ENCODE data around the gene TP53AIP1.

Gene TP53AIP1

DNA sequence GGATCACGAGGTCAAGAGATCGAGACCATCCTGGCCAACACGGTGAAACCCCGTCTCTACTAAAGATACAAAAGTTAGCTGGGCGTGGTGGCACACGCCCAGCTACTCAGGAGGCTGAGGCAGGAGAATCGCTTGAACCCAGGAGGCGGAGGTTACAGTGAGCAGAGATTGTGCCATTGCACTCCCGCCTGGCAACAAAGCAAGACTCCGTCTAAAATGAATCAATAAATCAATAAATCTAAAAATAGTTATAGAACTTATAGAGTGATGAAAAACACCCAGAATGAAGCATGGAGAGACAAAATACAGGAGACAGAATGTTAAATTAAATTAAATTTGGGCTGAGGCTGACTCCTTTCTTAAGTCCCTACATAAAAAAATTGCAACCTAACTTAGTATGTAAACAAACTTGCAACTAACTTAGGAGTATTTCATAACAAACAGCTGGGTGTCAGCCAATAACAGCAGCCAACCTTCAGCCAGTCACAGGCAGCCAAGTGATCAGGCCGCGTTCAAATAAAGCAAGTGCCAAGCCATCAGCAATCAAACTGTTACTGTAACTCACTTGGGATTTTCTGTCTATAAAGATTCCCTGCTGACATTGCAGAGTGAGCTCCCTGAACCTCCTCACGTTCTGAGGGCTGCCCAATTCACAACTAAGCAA is 7.3 kb upstream of the TP53AIP1 start:
- H3K9ac ChIP-seq = no peak overlapping the region
- no peaks in the 10 kb centered on the region for H3K9me3 ChIP-seq (replicated peaks in 1 of 11)
- no peak for TF ChIP-seq Cebpa-rat (IDR thresholded peaks at IDR 0.05)
- peaks cover 0 to 6% (median under 1%) of the 10 kb centered on the region in 10 experiments; a peak in 5 of 20 replicates for H3K4me1 ChIP-seq
- no peaks in the 10 kb centered on the region for H4K20me1 ChIP-seq
- H3K4me2 ChIP-seq = no peak overlapping the region
- no peak overlapping the region for H3K27ac ChIP-seq
- no peak overlapping the region for H3K4me3 ChIP-seq
- no peaks in the 10 kb centered on the region for H3K36me3 ChIP-seq
- H3K27me3 ChIP-seq = no peaks in the 10 kb centered on the region

DNA sequence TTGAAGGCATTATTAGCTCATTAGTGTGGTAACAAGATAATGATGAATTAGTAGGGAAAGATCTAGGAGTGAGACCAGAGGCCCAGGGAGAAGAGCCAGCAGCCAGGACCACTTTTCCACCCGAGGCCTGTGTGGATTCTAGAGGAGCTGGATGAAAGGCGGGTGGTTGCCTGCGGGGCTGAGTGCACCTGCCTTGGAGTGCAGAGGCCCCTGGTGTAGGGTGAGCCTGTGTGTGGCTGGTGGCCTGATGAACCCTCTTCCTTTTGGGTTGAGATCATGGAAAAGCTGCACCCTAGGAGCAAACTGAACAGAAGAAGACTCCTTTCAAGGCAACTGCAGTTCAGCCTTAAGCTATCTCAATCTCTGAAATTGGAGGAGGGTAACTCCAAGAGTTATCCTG is 5.9 kb upstream of the TP53AIP1 start:
- Histone ChIP-seq H3K4me2 (no peak overlapping the region), H4K20me1 (no peaks in the 10 kb centered on the region)

GRCh38 chr11:128947773-128948172 is 5.1 kb upstream of the TP53AIP1 start:
- no peak overlapping the region for H3K4me3 ChIP-seq
- no peak for TF ChIP-seq Cebpa-rat (IDR thresholded peaks at IDR 0.05)
- H3K4me1 ChIP-seq = peaks cover 0 to 26% (median 20%) of the 10 kb centered on the region in 10 experiments; a peak in 16 of 20 replicates

More for the DNA sequence above, 5.9 kb upstream of the TP53AIP1 start:
- no peak overlapping the region for H3K4me3 ChIP-seq
- no peak overlapping the region for H3K27ac ChIP-seq
- peaks cover 0 to 18% (median 12%) of the 10 kb centered on the region in 10 experiments; a peak in 16 of 20 replicates for H3K4me1 ChIP-seq
- TF ChIP-seq Cebpa-rat (IDR thresholded peaks at IDR 0.05) = no peak
- H3K9ac ChIP-seq = no peak overlapping the region
- peaks cover 0 to 5% (median 0%) of the 10 kb centered on the region in 11 experiments; a peak in 3 of 22 replicates for H3K27me3 ChIP-seq
- no peaks in the 10 kb centered on the region for H3K9me3 ChIP-seq (replicated peaks in 1 of 11)
- H3K36me3 ChIP-seq = no peaks in the 10 kb centered on the region

DNA sequence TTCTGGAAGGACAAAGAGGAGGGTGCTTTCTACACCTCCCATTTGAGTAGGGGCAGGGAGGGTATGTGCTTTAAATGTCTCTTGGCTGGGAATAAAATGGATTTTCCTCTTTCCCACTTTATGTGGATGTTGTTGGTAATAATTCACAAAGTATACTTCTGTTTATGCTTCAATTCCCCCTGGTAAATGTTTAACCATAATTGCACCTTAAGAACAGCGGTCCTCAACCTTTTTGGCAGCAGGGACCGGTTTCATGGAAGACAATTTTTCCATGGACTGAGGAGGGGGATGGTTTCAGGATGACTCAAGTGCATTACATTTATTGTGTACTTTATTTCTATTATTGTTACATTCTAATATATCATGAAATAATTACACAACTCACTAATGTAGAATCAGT is 4.0 kb upstream of the TP53AIP1 start:
- TF ChIP-seq Cebpa-rat (IDR thresholded peaks at IDR 0.05) = no peak
- Histone ChIP-seq H3K27ac (no peak overlapping the region), H3K4me1 (peaks cover 4 to 37% (median 31%) of the 10 kb centered on the region in 10 experiments), H3K36me3 (no peaks in the 10 kb centered on the region), H4K20me1 (0 out of 22 replicates have a peak, but pooled peaks cover 0 to 7% (median 0%) of the 10 kb centered on the region in 11 experiments), H3K9me3 (replicated peaks in 1 of 11) (no peaks in the 10 kb centered on the region), H3K4me2 (no peak overlapping the region), H3K9ac (no peak overlapping the region), H3K4me3 (no peak overlapping the region), H3K27me3 (peaks cover 0 to 16% (median 0%) of the 10 kb centered on the region in 11 experiments; a peak in 4 of 22 replicates)

More at GRCh38 chr11:128947773-128948172, 5.1 kb upstream of the TP53AIP1 start:
- Histone ChIP-seq H3K4me2 (no peak overlapping the region), H3K27me3 (peaks cover 0 to 13% (median 0%) of the 10 kb centered on the region in 11 experiments; a peak in 4 of 22 replicates), H4K20me1 (0 out of 22 replicates have a peak, but pooled peaks cover 0 to 7% (median 0%) of the 10 kb centered on the region in 11 experiments), H3K9me3 (replicated peaks in 1 of 11) (no peaks in the 10 kb centered on the region), H3K9ac (no peak overlapping the region), H3K27ac (no peak overlapping the region), H3K36me3 (no peaks in the 10 kb centered on the region)

DNA sequence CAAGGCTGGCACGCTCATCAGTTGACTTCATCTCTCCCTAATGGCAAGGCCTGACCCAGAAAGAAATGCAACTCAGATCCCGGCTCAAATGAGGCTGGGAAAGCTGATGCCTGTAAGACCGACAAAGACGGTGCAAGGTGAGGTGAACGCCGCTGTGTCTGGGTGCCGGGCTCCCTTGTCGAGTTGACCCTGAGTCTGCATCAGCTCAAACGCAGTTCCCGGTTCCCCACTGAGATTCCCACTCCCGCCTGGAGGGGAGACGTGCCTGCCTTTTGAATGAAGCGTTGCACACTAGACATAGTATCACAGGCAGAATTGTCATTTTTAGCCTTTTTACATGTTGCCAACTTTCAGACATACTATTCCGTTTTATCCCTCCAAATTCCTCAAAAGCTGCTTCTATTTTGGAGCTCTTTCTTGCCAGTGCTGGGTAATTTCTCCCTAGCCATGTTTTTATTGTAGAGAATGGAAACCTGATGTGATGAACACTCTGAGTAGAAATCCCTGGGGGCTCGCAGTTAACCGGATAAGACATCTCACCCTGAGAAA is 831 bp upstream of the TP53AIP1 start:
- Histone ChIP-seq H3K4me1 (peaks cover 27 to 67% (median 57%) of the 10 kb centered on the region in 10 experiments), H3K36me3 (no peaks in the 10 kb centered on the region), H4K20me1 (0 out of 22 replicates have a peak, but pooled peaks cover 0 to 7% (median 0%) of the 10 kb centered on the region in 11 experiments), H3K9me3 (replicated peaks in 1 of 11) (no peaks in the 10 kb centered on the region), H3K27ac (no peak overlapping the region), H3K27me3 (peaks cover 0 to 24% (median 0%) of the 10 kb centered on the region in 11 experiments; a peak in 5 of 22 replicates), H3K4me2 (peak overlapping the region in 9 of 11 experiments; percentile 2 to 78 (median 63); a peak in 16 of 22 replicates), H3K4me3 (no peak overlapping the region), H3K9ac (no peak overlapping the region)
- TF ChIP-seq Cebpa-rat (IDR thresholded peaks at IDR 0.05) = no peak

GRCh38 chr11:128942272-128942612 is 429 bp downstream of the TP53AIP1 start:
- 0 out of 22 replicates have a peak, but pooled peaks cover 0 to 7% (median 0%) of the 10 kb centered on the region in 11 experiments for H4K20me1 ChIP-seq
- peaks cover 0 to 24% (median 0%) of the 10 kb centered on the region in 11 experiments; a peak in 5 of 22 replicates for H3K27me3 ChIP-seq
- peaks cover 27 to 79% (median 65%) of the 10 kb centered on the region in 10 experiments for H3K4me1 ChIP-seq
- H3K27ac ChIP-seq = no peak overlapping the region
- no peaks in the 10 kb centered on the region for H3K36me3 ChIP-seq
- TF ChIP-seq Cebpa-rat (IDR thresholded peaks at IDR 0.05) = no peak
- H3K9me3 ChIP-seq (replicated peaks in 1 of 11) = no peaks in the 10 kb centered on the region
- no peak overlapping the region for H3K9ac ChIP-seq
- peak overlapping the region in 10 of 11 experiments; percentile 54 to 78 (median 66); a peak in 14 of 22 replicates for H3K4me2 ChIP-seq
- no peak overlapping the region for H3K4me3 ChIP-seq

DNA sequence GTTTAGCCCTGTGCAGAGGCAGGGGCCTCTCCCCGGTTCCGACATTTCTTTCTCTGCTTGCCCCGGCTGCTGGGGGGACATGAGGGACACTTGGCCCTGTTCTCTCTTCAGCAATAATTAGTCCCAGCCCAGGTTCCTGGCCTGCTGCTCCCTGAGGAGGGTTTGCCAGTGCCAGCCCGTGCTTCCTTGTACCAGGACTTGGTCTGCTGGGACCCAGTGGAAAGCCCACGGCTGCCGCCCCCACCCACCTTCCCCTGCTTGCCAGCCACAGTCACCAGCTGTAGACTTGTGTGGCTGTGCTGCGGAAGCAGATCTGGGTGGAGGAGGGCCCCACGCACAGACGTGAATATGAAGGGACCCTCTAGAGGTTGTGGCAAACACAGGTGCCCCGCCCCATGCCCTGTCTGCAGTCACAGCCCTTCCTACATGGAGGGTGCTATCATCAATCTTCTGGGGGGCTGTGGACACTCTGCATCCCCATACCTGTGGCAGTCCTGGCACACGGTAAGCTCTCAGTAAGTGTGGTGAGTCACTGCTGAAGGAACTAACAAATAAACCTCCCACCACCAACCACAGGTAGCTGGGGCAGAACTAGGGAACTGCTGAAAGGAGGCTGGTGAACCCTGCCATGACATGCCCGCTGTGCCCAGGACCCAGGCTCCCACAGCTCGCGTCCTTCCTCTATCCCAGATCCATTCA is 949 bp downstream of the TP53AIP1 start:
- Histone ChIP-seq H3K9me3 (replicated peaks in 1 of 11) (no peaks in the 10 kb centered on the region), H3K27me3 (peaks cover 0 to 24% (median 0%) of the 10 kb centered on the region in 11 experiments; a peak in 5 of 22 replicates), H3K9ac (no peak overlapping the region), H3K4me2 (peak overlapping the region; percentile 54 to 78 (median 62); a peak in 21 of 22 replicates), H3K4me3 (no peak overlapping the region), H3K27ac (no peak overlapping the region; a peak in 1 of 22 replicates), H4K20me1 (peaks cover 0 to 7% (median 0%) of the 10 kb centered on the region in 11 experiments; a peak in 1 of 22 replicates), H3K4me1 (peaks cover 27 to 84% (median 65%) of the 10 kb centered on the region in 10 experiments), H3K36me3 (no peaks in the 10 kb centered on the region)
- no peak for TF ChIP-seq Cebpa-rat (IDR thresholded peaks at IDR 0.05)

DNA sequence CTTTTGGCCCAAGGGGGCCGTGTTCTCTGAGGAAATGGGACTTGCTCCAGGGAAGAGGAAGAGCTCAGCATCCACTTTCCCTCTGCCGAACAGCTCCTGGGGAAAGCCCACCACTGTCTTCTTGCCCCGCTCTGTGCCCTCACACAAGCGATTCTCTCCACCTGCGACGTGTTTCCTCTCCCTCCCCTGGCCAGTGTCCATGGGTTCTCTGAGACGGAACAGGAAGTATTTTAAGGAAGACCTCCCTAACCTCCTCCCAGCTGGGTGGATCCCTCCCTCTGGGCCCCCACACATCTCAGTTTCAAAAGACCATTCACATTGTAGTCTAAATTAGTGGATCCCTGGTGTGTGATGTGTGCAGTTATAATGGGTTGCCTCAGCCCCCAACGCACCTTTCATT is 1.6 kb downstream of the TP53AIP1 start:
- TF ChIP-seq Cebpa-rat (IDR thresholded peaks at IDR 0.05) = no peak
- H3K9ac ChIP-seq = no peak overlapping the region
- peaks cover 0 to 24% (median 0%) of the 10 kb centered on the region in 11 experiments; a peak in 5 of 22 replicates for H3K27me3 ChIP-seq
- H4K20me1 ChIP-seq = peaks cover 0 to 7% (median 0%) of the 10 kb centered on the region in 11 experiments; a peak in 1 of 22 replicates
- H3K4me1 ChIP-seq = peaks cover 27 to 86% (median 65%) of the 10 kb centered on the region in 10 experiments
- H3K36me3 ChIP-seq = no peaks in the 10 kb centered on the region
- peak overlapping the region; percentile 54 to 78 (median 62) for H3K4me2 ChIP-seq
- H3K27ac ChIP-seq = no peak overlapping the region
- H3K9me3 ChIP-seq (replicated peaks in 1 of 11) = no peaks in the 10 kb centered on the region
- no peak overlapping the region for H3K4me3 ChIP-seq
